ENCODE measurements around the gene AIF1. TPM values are rescaled to one million over a fixed set of nuclear protein-coding genes. Genes with fewer than 3 reads are reported as not detected.
"Not testable (repeated sequence)": the region's sequence is repeated elsewhere in the genome, so short reads cannot be mapped to it uniquely, and the experiment has no call there.

Gene AIF1
- polyA plus RNA-seq, 4 donors: 43.3 to 77.0 (median 73.6) TPM

GRCh38 chr6:31580438-31580740 lies 34.6 kb upstream of the AIF1 start:
- no peak for DNase-seq (ENCODE audit: low read depth in 4 of 4, low spot score in 3 of 4)

- DNase-seq (ENCODE audit: low read depth in 4 of 4, low spot score in 3 of 4): peak; percentile 53 to 72 (median 69)
Measured at GRCh38 chr6:31580807-31581433, 34.1 kb upstream of the AIF1 start.

GRCh38 chr6:31581434-31582229 lies 33.4 kb upstream of the AIF1 start:
- no peak for DNase-seq (ENCODE audit: low read depth in 4 of 4, low spot score in 3 of 4)

GRCh38 chr6:31582230-31582643 lies 32.8 kb upstream of the AIF1 start, which contains the start of gene LTB:
LTB (minus strand) TSS chr6:31582424; CDS start chr6:31582417, 7 bp downstream.
- DNase-seq (ENCODE audit: low read depth in 4 of 4, low spot score in 3 of 4): no peak

GRCh38 chr6:31585491-31585890 lies 29.5 kb upstream of the AIF1 start:
- DNase-seq (ENCODE audit: low read depth in 4 of 4, low spot score in 3 of 4): no peak

- no peak for DNase-seq (ENCODE audit: low read depth in 4 of 4, low spot score in 3 of 4)
Measured at GRCh38 chr6:31586008-31586407, 29.0 kb upstream of the AIF1 start, which contains the start of gene LST1. LST1 (plus strand) TSS chr6:31586277; CDS start chr6:31587300, 1,023 bp downstream.

GRCh38 chr6:31586599-31587281 lies 28.3 kb upstream of the AIF1 start:
- DNase-seq (ENCODE audit: low read depth in 4 of 4, low spot score in 3 of 4): no peak

GRCh38 chr6:31587791-31588777 lies 26.9 kb upstream of the AIF1 start:
- no peak for DNase-seq (ENCODE audit: low read depth in 4 of 4, low spot score in 3 of 4)

- no peak for DNase-seq (ENCODE audit: low read depth in 4 of 4, low spot score in 3 of 4)
Measured at GRCh38 chr6:31588871-31589650, 26.0 kb upstream of the AIF1 start.

GRCh38 chr6:31590691-31591090 lies 24.3 kb upstream of the AIF1 start:
- DNase-seq (ENCODE audit: low read depth in 4 of 4, low spot score in 3 of 4): not testable (repeated sequence)

- DNase-seq (ENCODE audit: low read depth in 4 of 4, low spot score in 3 of 4): no peak
Measured at GRCh38 chr6:31592396-31592771, 22.6 kb upstream of the AIF1 start.

GRCh38 chr6:31597006-31597405 lies 18.0 kb upstream of the AIF1 start:
- DNase-seq (ENCODE audit: low read depth in 4 of 4, low spot score in 3 of 4): no peak

- DNase-seq (ENCODE audit: low read depth in 4 of 4, low spot score in 3 of 4): no peak
Measured at GRCh38 chr6:31607317-31607716, 7.7 kb upstream of the AIF1 start.

GRCh38 chr6:31609519-31610406 lies 5.3 kb upstream of the AIF1 start:
- no peak for DNase-seq (ENCODE audit: low read depth in 4 of 4, low spot score in 3 of 4)

- DNase-seq (ENCODE audit: low read depth in 4 of 4, low spot score in 3 of 4): no peak
Measured at GRCh38 chr6:31610968-31611367, 4.1 kb upstream of the AIF1 start.

GRCh38 chr6:31614075-31614619 lies 887 bp upstream of the AIF1 start:
- no peak for DNase-seq (ENCODE audit: low read depth in 4 of 4, low spot score in 3 of 4)

GRCh38 chr6:31615748-31616147 lies 714 bp downstream of the AIF1 start:
- no peak for DNase-seq (ENCODE audit: low read depth in 4 of 4, low spot score in 3 of 4)

GRCh38 chr6:31617010-31617409 lies 2.0 kb downstream of the AIF1 start:
- no peak for DNase-seq (ENCODE audit: low read depth in 4 of 4, low spot score in 3 of 4)
